Gastrocnemius medialis (tissue), 4 donors: Measurements from ENCODE around the gene SMYD3. TPM values are rescaled to one million over a fixed set of nuclear protein-coding genes. Genes with fewer than 3 reads are reported as not detected.

Source experiments
- ATAC-seq, 2 donors: fragments of 150-250 bp; one replicate each; pipeline ENCODE4 v1.9.1; 2016
- DNase-seq, 2 donors: peaks; one replicate each; pipeline ENCODE4 v3.0.0-alpha.2; 2019
- H3K27ac ChIP-seq, 4 donors: fragments of 200-600 bp; sonication (generic); 1 replicate in 1 of 4; 2 replicates in 3 of 4; pipeline ENCODE4 v1.5.1; 2016 to 2018; ENCODE audit warnings: mild to moderate bottlenecking in 2 of 4, moderate library complexity in 1 of 4
- H3K27me3 ChIP-seq, 3 donors: fragments of 200-600 bp; sonication (generic) in 2 of 3; 1 replicate in 1 of 3; 2 replicates in 2 of 3; pipeline versions ENCODE4 v1.5.1 to v1.6.0; 2016 to 2019; ENCODE audit warnings: mild to moderate bottlenecking in 1 of 3, moderate library complexity in 1 of 3
- H3K36me3 ChIP-seq, 2 donors: fragments of 200-600 bp; sonication (generic) in 1 of 2; one replicate each; pipeline ENCODE4 v1.5.1; 2017 to 2018
- H3K4me1 ChIP-seq, 2 donors: fragments of 200-600 bp; sonication (generic) in 1 of 2; one replicate each; pipeline ENCODE4 v1.5.1; 2016 to 2017; ENCODE audit warnings: mild to moderate bottlenecking in 2 of 2
- H3K4me3 ChIP-seq, 4 donors: fragments of 200-600 bp; sonication (generic) in 3 of 4; 1 replicate in 1 of 4; 2 replicates in 3 of 4; pipeline ENCODE4 v1.5.1; 2016 to 2019; ENCODE audit warnings: mild to moderate bottlenecking in 2 of 4
- H3K9me3 ChIP-seq, 3 donors: fragments of 200-600 bp; sonication (generic) in 2 of 3; 1 replicate in 1 of 3; 2 replicates in 2 of 3; pipeline ENCODE4 v1.5.1; 2016 to 2019
- CTCF ChIP-seq, 5 experiments: fragments of 450-650 bp in 3 of 5; fragments of 200-600 bp in 2 of 5; sonication (generic) in 2 of 5; IDR thresholded peaks in 4 of 5; conservative IDR thresholded peaks in 1 of 5; 1 replicate in 4 of 5; 2 replicates in 1 of 5; pipeline ENCODE4 v1.5.1; 2016 to 2019; ENCODE audit warnings: antibody characterized with exemption in 5 of 5, mild to moderate bottlenecking in 3 of 5, moderate library complexity in 3 of 5
- POLR2A ChIP-seq, 2 donors: fragments of 450-650 bp; IDR thresholded peaks; one replicate each; pipeline ENCODE4 v1.6.1; 2017; ENCODE audit warnings: antibody characterized with exemption in 2 of 2, mild to moderate bottlenecking in 2 of 2, moderate library complexity in 2 of 2
- in situ Hi-C, 4 donors: fragments of 200-750 bp; cut with MboI; loops; one replicate each; pipeline versions ENCODE4 v1.15.0 to v1.8.0; 2017; ENCODE audit warnings: low sequenced_read_pairs in 4 of 4
- intact Hi-C: fragments of 100-400 bp; cut with DNase I; formaldehyde crosslinking; loops from one replicate; pipeline ENCODE4 v1.15.1; 2023; ENCODE audit warnings: low total_unique reads
- total RNA-seq, 4 donors: library from RNA; depleted of rRNA; stranded (reverse); fragments of >200 nt; gene quantifications; one replicate each; pipeline versions ENCODE4 v1.1.0 to v1.2.3, GENCODE V29; 2016

The SMYD3 gene
- total RNA-seq, 4 donors from 2014 or later: 4.4 to 10.3 (median 6.3) TPM

GRCh38 chr1:246283771-246284410 is 223.2 kb downstream of the SMYD3 start:
- Histone ChIP-seq H3K27me3 (no peaks in the 10 kb centered on the region), H3K9me3 (no peaks in the 10 kb centered on the region), H3K27ac (no peak overlapping the region), H3K4me3 (no peak overlapping the region), H3K4me1 (no peaks in the 10 kb centered on the region), H3K36me3 (no peaks in the 10 kb centered on the region)
- ATAC-seq: no peak
- in situ Hi-C loops: no loop called here
- TF ChIP-seq POLR2A (IDR thresholded peaks at IDR 0.05): no peak
- no peak for TF ChIP-seq CTCF (IDR thresholded peaks at IDR 0.05 in 4 of 5, conservative IDR thresholded peaks at IDR 0.05 in 1 of 5)
- intact Hi-C loops: no loop called here
- DNase-seq: no peak

- in situ Hi-C loops: no loop called here
These were observed 225.4 kb downstream of the SMYD3 start for GRCh38 chr1:246281639-246282038.

GRCh38 chr1:246281195-246281594 is 225.9 kb downstream of the SMYD3 start:
- no peaks in the 10 kb centered on the region for H3K4me1 ChIP-seq
- no peaks in the 10 kb centered on the region for H3K36me3 ChIP-seq
- H3K27me3 ChIP-seq: no peaks in the 10 kb centered on the region
- in situ Hi-C loops (no loop called here), intact Hi-C loops (no loop called here)
- DNase-seq (no peak), ATAC-seq (no peak)
- no peak overlapping the region for H3K4me3 ChIP-seq
- H3K9me3 ChIP-seq: no peaks in the 10 kb centered on the region
- no peak overlapping the region for H3K27ac ChIP-seq
- TF ChIP-seq CTCF (IDR thresholded peaks at IDR 0.05 in 4 of 5, conservative IDR thresholded peaks at IDR 0.05 in 1 of 5) (no peak), POLR2A (IDR thresholded peaks at IDR 0.05) (no peak)

More at GRCh38 chr1:246281639-246282038, 225.4 kb downstream of the SMYD3 start:
- intact Hi-C loops: no loop called here
- TF ChIP-seq POLR2A (IDR thresholded peaks at IDR 0.05) (no peak), CTCF (IDR thresholded peaks at IDR 0.05 in 4 of 5, conservative IDR thresholded peaks at IDR 0.05 in 1 of 5) (no peak)
- H3K4me1 ChIP-seq: no peaks in the 10 kb centered on the region
- no peaks in the 10 kb centered on the region for H3K36me3 ChIP-seq
- no peak overlapping the region for H3K27ac ChIP-seq
- H3K27me3 ChIP-seq: no peaks in the 10 kb centered on the region
- H3K9me3 ChIP-seq: no peaks in the 10 kb centered on the region
- no peak overlapping the region for H3K4me3 ChIP-seq
- DNase-seq: no peak
- ATAC-seq: no peak

- DNase-seq: no peak
- in situ Hi-C loops: no loop called here
- intact Hi-C loops: no loop called here
These were observed 226.5 kb downstream of the SMYD3 start for GRCh38 chr1:246280551-246280950.

More at GRCh38 chr1:246280551-246280950, 226.5 kb downstream of the SMYD3 start:
- no peaks in the 10 kb centered on the region for H3K36me3 ChIP-seq
- no peak for ATAC-seq
- no peaks in the 10 kb centered on the region for H3K27me3 ChIP-seq
- no peak overlapping the region for H3K27ac ChIP-seq
- TF ChIP-seq CTCF (IDR thresholded peaks at IDR 0.05 in 4 of 5, conservative IDR thresholded peaks at IDR 0.05 in 1 of 5) (no peak), POLR2A (IDR thresholded peaks at IDR 0.05) (no peak)
- no peaks in the 10 kb centered on the region for H3K9me3 ChIP-seq
- H3K4me3 ChIP-seq: no peak overlapping the region
- no peaks in the 10 kb centered on the region for H3K4me1 ChIP-seq
